Natural killer cell treated with Interleukin-12 subunit alpha and Interleukin-12 subunit beta and Interleukin-15 and Interleukin-18, amount 100 ng/mL, for 72 hours (primary cell): ENCODE measurements around the gene PDGFRA. TPM values are rescaled to one million over a fixed set of nuclear protein-coding genes. Genes with fewer than 3 reads are reported as not detected.

Experiments
- ATAC-seq, 2 donors: fragments of 150-1000 bp; cut with Tn5 transposase in 1 of 2; sonication (Bioruptor Pico), chemical (Tn5 transposase) in 1 of 2; 2 replicates each; pipeline ENCODE4 v1.10.0; 2021
- DNase-seq: peaks from one replicate; pipeline ENCODE4 v3.0.0; 2022; ENCODE audit warnings: low spot score
- H3K27ac Mint-ChIP-seq, 2 donors: 1 replicate in 1 of 2; 2 replicates in 1 of 2; pipeline ENCODE4 v1.8.0; 2022; ENCODE audit warnings: mixed read lengths in 2 of 2, mild to moderate bottlenecking in 1 of 2, moderate library complexity in 1 of 2
- H3K27me3 Mint-ChIP-seq, 2 donors: 1 replicate in 1 of 2; 2 replicates in 1 of 2; pipeline ENCODE4 v1.8.0; 2022; ENCODE audit warnings: mixed read lengths in 2 of 2
- H3K36me3 Mint-ChIP-seq: one replicate; pipeline ENCODE4 v1.8.0; 2022; ENCODE audit warnings: mixed read lengths
- H3K4me1 Mint-ChIP-seq, 2 donors: 1 replicate in 1 of 2; 2 replicates in 1 of 2; pipeline ENCODE4 v1.8.0; 2022; ENCODE audit warnings: low read depth in 2 of 2, mixed read lengths in 2 of 2, mild to moderate bottlenecking in 1 of 2
- H3K4me3 Mint-ChIP-seq: one replicate; pipeline ENCODE4 v1.8.0; 2022; ENCODE audit warnings: mixed read lengths
- H3K9me3 Mint-ChIP-seq: 2 replicates; pipeline ENCODE4 v1.8.0; 2022; ENCODE audit warnings: mixed read lengths
- total RNA-seq, 2 donors: library from RNA; stranded (reverse); gene quantifications; one replicate each; pipeline ENCODE4 v1.2.3, GENCODE V29; 2022

The PDGFRA gene
- total RNA-seq, 2 donors from 2014 or later: 0.05 TPM; not detected in 1

GRCh38 chr4:54217642-54218495, 11.2 kb upstream of the PDGFRA start:
- no peak overlapping the region for H3K4me3 Mint-ChIP-seq
- peak; percentile 77 for DNase-seq
- H3K36me3 Mint-ChIP-seq: no peaks in the 10 kb centered on the region
- H3K9me3 Mint-ChIP-seq: no peaks in the 10 kb centered on the region
- no peak overlapping the region for H3K27ac Mint-ChIP-seq
- H3K27me3 Mint-ChIP-seq: peaks cover 15 to 18% of the 10 kb centered on the region in 2 donors
- peak; percentile 69 to 84 for ATAC-seq
- no peaks in the 10 kb centered on the region for H3K4me1 Mint-ChIP-seq

GRCh38 chr4:54218736-54219135, 10.4 kb upstream of the PDGFRA start:
- no peak overlapping the region for H3K4me3 Mint-ChIP-seq
- no peak for ATAC-seq
- no peaks in the 10 kb centered on the region for H3K9me3 Mint-ChIP-seq
- H3K36me3 Mint-ChIP-seq: no peaks in the 10 kb centered on the region
- no peaks in the 10 kb centered on the region for H3K4me1 Mint-ChIP-seq
- H3K27me3 Mint-ChIP-seq: peaks cover 16 to 20% of the 10 kb centered on the region in 2 donors
- DNase-seq: no peak
- H3K27ac Mint-ChIP-seq: no peak overlapping the region

GRCh38 chr4:54224996-54225597, 4.0 kb upstream of the PDGFRA start:
- Mint-ChIP-seq H3K27me3 (peaks cover 53 to 69% of the 10 kb centered on the region in 2 donors), H3K4me3 (peak overlapping the region; percentile 63), H3K27ac (no peak overlapping the region), H3K4me1 (peaks cover 13 to 22% of the 10 kb centered on the region in 2 donors), H3K9me3 (no peaks in the 10 kb centered on the region), H3K36me3 (peaks cover 4% of the 10 kb centered on the region)
- peak in 1 of 2 donors; percentile 40 for ATAC-seq
- DNase-seq: no peak

GRCh38 chr4:54225598-54226403, 3.3 kb upstream of the PDGFRA start:
- Mint-ChIP-seq H3K27ac (no peak overlapping the region), H3K4me1 (peaks cover 13 to 22% of the 10 kb centered on the region in 2 donors), H3K36me3 (peaks cover 4% of the 10 kb centered on the region), H3K27me3 (peaks cover 56 to 72% of the 10 kb centered on the region in 2 donors), H3K9me3 (no peaks in the 10 kb centered on the region), H3K4me3 (peak overlapping the region; percentile 63)
- no peak for ATAC-seq
- no peak for DNase-seq

- no peak for DNase-seq
These were observed 2.5 kb upstream of the PDGFRA start for GRCh38 chr4:54226404-54227255.

GRCh38 chr4:54227256-54228055, 1.6 kb upstream of the PDGFRA start:
- DNase-seq (no peak), ATAC-seq (no peak)
- Mint-ChIP-seq H3K4me3 (peak overlapping the region; percentile 76), H3K4me1 (peaks cover 18 to 25% of the 10 kb centered on the region in 2 donors), H3K9me3 (no peaks in the 10 kb centered on the region), H3K27me3 (peaks cover 55 to 73% of the 10 kb centered on the region in 2 donors), H3K36me3 (peaks cover 4% of the 10 kb centered on the region), H3K27ac (no peak overlapping the region)

More at GRCh38 chr4:54226404-54227255, 2.5 kb upstream of the PDGFRA start:
- H3K27me3 Mint-ChIP-seq: peaks cover 54 to 76% of the 10 kb centered on the region in 2 donors
- H3K4me3 Mint-ChIP-seq: peak overlapping the region; percentile 76
- no peak overlapping the region for H3K27ac Mint-ChIP-seq
- no peak for ATAC-seq
- peaks cover 13 to 22% of the 10 kb centered on the region in 2 donors for H3K4me1 Mint-ChIP-seq
- H3K9me3 Mint-ChIP-seq: no peaks in the 10 kb centered on the region
- H3K36me3 Mint-ChIP-seq: peaks cover 4% of the 10 kb centered on the region

- peak overlapping the region; percentile 76 for H3K4me3 Mint-ChIP-seq
- H3K9me3 Mint-ChIP-seq: no peaks in the 10 kb centered on the region
- H3K4me1 Mint-ChIP-seq: peaks cover 18 to 25% of the 10 kb centered on the region in 2 donors
- no peak overlapping the region for H3K27ac Mint-ChIP-seq
- H3K36me3 Mint-ChIP-seq: peaks cover 4% of the 10 kb centered on the region
- H3K27me3 Mint-ChIP-seq: peaks cover 49 to 67% of the 10 kb centered on the region in 2 donors
- ATAC-seq (no peak), DNase-seq (no peak)
These were observed 1.0 kb upstream of the PDGFRA start for GRCh38 chr4:54228056-54228527.

GRCh38 chr4:54228546-54228945, 547 bp upstream of the PDGFRA start:
- H3K4me1 Mint-ChIP-seq: peaks cover 18 to 25% of the 10 kb centered on the region in 2 donors
- DNase-seq: no peak
- no peak for ATAC-seq
- peak overlapping the region; percentile 59 for H3K4me3 Mint-ChIP-seq
- H3K36me3 Mint-ChIP-seq: peaks cover 4% of the 10 kb centered on the region
- no peaks in the 10 kb centered on the region for H3K9me3 Mint-ChIP-seq
- no peak overlapping the region for H3K27ac Mint-ChIP-seq
- H3K27me3 Mint-ChIP-seq: peaks cover 46 to 62% of the 10 kb centered on the region in 2 donors

- H3K9me3 Mint-ChIP-seq: no peaks in the 10 kb centered on the region
- DNase-seq (no peak), ATAC-seq (no peak)
- H3K4me3 Mint-ChIP-seq: no peak overlapping the region
- no peak overlapping the region for H3K27ac Mint-ChIP-seq
- H3K36me3 Mint-ChIP-seq: no peaks in the 10 kb centered on the region
- peaks cover 18 to 29% of the 10 kb centered on the region in 2 donors for H3K4me1 Mint-ChIP-seq
- H3K27me3 Mint-ChIP-seq: peaks cover 42 to 59% of the 10 kb centered on the region in 2 donors
These were observed 764 bp downstream of the PDGFRA start for GRCh38 chr4:54229631-54230483.

- H3K4me3 Mint-ChIP-seq: peak overlapping the region; percentile 20
- no peaks in the 10 kb centered on the region for H3K9me3 Mint-ChIP-seq
- ATAC-seq: no peak
- DNase-seq: no peak
- H3K27me3 Mint-ChIP-seq: peaks cover 46 to 62% of the 10 kb centered on the region in 2 donors
- peaks cover 18 to 29% of the 10 kb centered on the region in 2 donors for H3K4me1 Mint-ChIP-seq
- H3K27ac Mint-ChIP-seq: no peak overlapping the region
- no peaks in the 10 kb centered on the region for H3K36me3 Mint-ChIP-seq
These were observed 1.7 kb downstream of the PDGFRA start for GRCh38 chr4:54230484-54231418.

GRCh38 chr4:54231419-54231767, 2.3 kb downstream of the PDGFRA start:
- DNase-seq (no peak), ATAC-seq (no peak)
- Mint-ChIP-seq H3K36me3 (no peaks in the 10 kb centered on the region), H3K4me1 (peaks cover 18 to 27% of the 10 kb centered on the region in 2 donors), H3K27ac (no peak overlapping the region), H3K4me3 (no peak overlapping the region), H3K9me3 (no peaks in the 10 kb centered on the region), H3K27me3 (peaks cover 43 to 60% of the 10 kb centered on the region in 2 donors)
